ENCODE measurements around the gene RAB36.
A peak's percentile ranks its signal among the peaks of the same experiment; 100 is the strongest.
"Not testable (repeated sequence)": the region's sequence is repeated elsewhere in the genome, so short reads cannot be mapped to it uniquely, and the experiment has no call there.

RAB36 gene

GRCh38 chr22:23136991-23137390 is 8.3 kb upstream of the RAB36 start:
- peaks cover 52% of the 10 kb centered on the region for H3K4me1 Mint-ChIP-seq (ENCODE audit: low read depth)
- peak overlapping the region; percentile 86 for H3K27ac Mint-ChIP-seq

GRCh38 chr22:23137468-23137867 is 7.8 kb upstream of the RAB36 start:
- H3K27me3 Mint-ChIP-seq, result no peaks in the 10 kb centered on the region
- peak overlapping the region; percentile 19 for H3K4me3 Mint-ChIP-seq
- H3K9me3 Mint-ChIP-seq, result no peaks in the 10 kb centered on the region
- no peaks in the 10 kb centered on the region for H3K36me3 Mint-ChIP-seq (ENCODE audit: low read depth)
- H3K4me1 Mint-ChIP-seq (ENCODE audit: low read depth), result peaks cover 57% of the 10 kb centered on the region
- peak overlapping the region; percentile 86 for H3K27ac Mint-ChIP-seq

More at GRCh38 chr22:23136991-23137390, 8.3 kb upstream of the RAB36 start:
- H3K9me3 Mint-ChIP-seq; H3K36me3 Mint-ChIP-seq (ENCODE audit: low read depth); H3K27me3 Mint-ChIP-seq: not testable (repeated sequence)
- H3K4me3 Mint-ChIP-seq, result peak overlapping the region; percentile 19

- H3K4me1 Mint-ChIP-seq (ENCODE audit: low read depth), result peaks cover 62% of the 10 kb centered on the region
- H3K27ac Mint-ChIP-seq, result peak overlapping the region; percentile 86
- H3K9me3 Mint-ChIP-seq, result no peaks in the 10 kb centered on the region
- H3K27me3 Mint-ChIP-seq, result no peaks in the 10 kb centered on the region
- no peaks in the 10 kb centered on the region for H3K36me3 Mint-ChIP-seq (ENCODE audit: low read depth)
- peak overlapping the region; percentile 21 for H3K4me3 Mint-ChIP-seq
Measured at GRCh38 chr22:23137905-23138561, 7.2 kb upstream of the RAB36 start.

- no peaks in the 10 kb centered on the region for H3K36me3 Mint-ChIP-seq (ENCODE audit: low read depth)
- H3K27ac Mint-ChIP-seq, result peak overlapping the region; percentile 86
- H3K27me3 Mint-ChIP-seq, result no peaks in the 10 kb centered on the region
- peaks cover 66% of the 10 kb centered on the region for H3K4me1 Mint-ChIP-seq (ENCODE audit: low read depth)
- no peak overlapping the region for H3K4me3 Mint-ChIP-seq
- no peaks in the 10 kb centered on the region for H3K9me3 Mint-ChIP-seq
Measured at GRCh38 chr22:23138584-23139435, 6.5 kb upstream of the RAB36 start.

GRCh38 chr22:23140385-23140784 is 4.9 kb upstream of the RAB36 start:
- no peaks in the 10 kb centered on the region for H3K27me3 Mint-ChIP-seq
- no peak overlapping the region for H3K27ac Mint-ChIP-seq

GRCh38 chr22:23142546-23143105 is 2.7 kb upstream of the RAB36 start:
- peak overlapping the region; percentile 61 for H3K4me3 Mint-ChIP-seq
- peak overlapping the region; percentile 75 for H3K27ac Mint-ChIP-seq
- H3K4me1 Mint-ChIP-seq (ENCODE audit: low read depth), result peaks cover 72% of the 10 kb centered on the region
- H3K36me3 Mint-ChIP-seq (ENCODE audit: low read depth), result no peaks in the 10 kb centered on the region
- H3K9me3 Mint-ChIP-seq, result no peaks in the 10 kb centered on the region
- H3K27me3 Mint-ChIP-seq, result no peaks in the 10 kb centered on the region

More at GRCh38 chr22:23140385-23140784, 4.9 kb upstream of the RAB36 start:
- no peaks in the 10 kb centered on the region for H3K9me3 Mint-ChIP-seq
- H3K4me3 Mint-ChIP-seq, result no peak overlapping the region
- no peaks in the 10 kb centered on the region for H3K36me3 Mint-ChIP-seq (ENCODE audit: low read depth)
- peaks cover 78% of the 10 kb centered on the region for H3K4me1 Mint-ChIP-seq (ENCODE audit: low read depth)

- Mint-ChIP-seq H3K36me3 (ENCODE audit: low read depth) (no peaks in the 10 kb centered on the region), H3K9me3 (no peaks in the 10 kb centered on the region), H3K27ac (no peak overlapping the region), H3K4me1 (ENCODE audit: low read depth) (peaks cover 67% of the 10 kb centered on the region), H3K27me3 (no peaks in the 10 kb centered on the region), H3K4me3 (no peak overlapping the region)
Measured at GRCh38 chr22:23143119-23143518, 2.2 kb upstream of the RAB36 start.

GRCh38 chr22:23144432-23144831 is 845 bp upstream of the RAB36 start:
- peak overlapping the region; percentile 70 for H3K4me3 Mint-ChIP-seq
- H3K27me3 Mint-ChIP-seq, result no peaks in the 10 kb centered on the region
- no peak overlapping the region for H3K27ac Mint-ChIP-seq
- H3K9me3 Mint-ChIP-seq, result no peaks in the 10 kb centered on the region
- no peaks in the 10 kb centered on the region for H3K36me3 Mint-ChIP-seq (ENCODE audit: low read depth)
- H3K4me1 Mint-ChIP-seq (ENCODE audit: low read depth), result peaks cover 56% of the 10 kb centered on the region

GRCh38 chr22:23145878-23146470 is 697 bp downstream of the RAB36 start:
- peak overlapping the region; percentile 70 for H3K4me3 Mint-ChIP-seq
- no peaks in the 10 kb centered on the region for H3K36me3 Mint-ChIP-seq (ENCODE audit: low read depth)
- no peaks in the 10 kb centered on the region for H3K9me3 Mint-ChIP-seq
- no peak overlapping the region for H3K27ac Mint-ChIP-seq
- peaks cover 46% of the 10 kb centered on the region for H3K4me1 Mint-ChIP-seq (ENCODE audit: low read depth)
- no peaks in the 10 kb centered on the region for H3K27me3 Mint-ChIP-seq

- Mint-ChIP-seq H3K9me3 (no peaks in the 10 kb centered on the region), H3K27ac (no peak overlapping the region), H3K4me3 (no peak overlapping the region), H3K4me1 (ENCODE audit: low read depth) (peaks cover 40% of the 10 kb centered on the region), H3K27me3 (no peaks in the 10 kb centered on the region), H3K36me3 (ENCODE audit: low read depth) (no peaks in the 10 kb centered on the region)
Measured at GRCh38 chr22:23146478-23147205, 1.4 kb downstream of the RAB36 start.

- H3K36me3 Mint-ChIP-seq (ENCODE audit: low read depth), result no peaks in the 10 kb centered on the region
- H3K27ac Mint-ChIP-seq, result no peak overlapping the region
- H3K9me3 Mint-ChIP-seq, result no peaks in the 10 kb centered on the region
- no peaks in the 10 kb centered on the region for H3K27me3 Mint-ChIP-seq
- H3K4me1 Mint-ChIP-seq (ENCODE audit: low read depth), result peaks cover 34% of the 10 kb centered on the region
- H3K4me3 Mint-ChIP-seq, result no peak overlapping the region
Measured at GRCh38 chr22:23147617-23148387, 2.5 kb downstream of the RAB36 start.

- H3K27me3 Mint-ChIP-seq, result no peaks in the 10 kb centered on the region
- no peak overlapping the region for H3K4me3 Mint-ChIP-seq
- H3K9me3 Mint-ChIP-seq, result no peaks in the 10 kb centered on the region
- peaks cover 30% of the 10 kb centered on the region for H3K4me1 Mint-ChIP-seq (ENCODE audit: low read depth)
- H3K27ac Mint-ChIP-seq, result no peak overlapping the region
- H3K36me3 Mint-ChIP-seq (ENCODE audit: low read depth), result no peaks in the 10 kb centered on the region
Measured at GRCh38 chr22:23149743-23150238, 4.5 kb downstream of the RAB36 start.

- no peak overlapping the region for H3K4me3 Mint-ChIP-seq
- H3K4me1 Mint-ChIP-seq (ENCODE audit: low read depth), result peaks cover 20% of the 10 kb centered on the region
- H3K27me3 Mint-ChIP-seq, result no peaks in the 10 kb centered on the region
- H3K36me3 Mint-ChIP-seq (ENCODE audit: low read depth), result no peaks in the 10 kb centered on the region
- no peaks in the 10 kb centered on the region for H3K9me3 Mint-ChIP-seq
- no peak overlapping the region for H3K27ac Mint-ChIP-seq
Measured at GRCh38 chr22:23150762-23151161, 5.5 kb downstream of the RAB36 start.

- H3K9me3 Mint-ChIP-seq, result no peaks in the 10 kb centered on the region
- no peak overlapping the region for H3K4me3 Mint-ChIP-seq
- H3K27me3 Mint-ChIP-seq, result no peaks in the 10 kb centered on the region
- no peak overlapping the region for H3K27ac Mint-ChIP-seq
- H3K36me3 Mint-ChIP-seq (ENCODE audit: low read depth), result no peaks in the 10 kb centered on the region
- peaks cover 13% of the 10 kb centered on the region for H3K4me1 Mint-ChIP-seq (ENCODE audit: low read depth)
Measured at GRCh38 chr22:23151827-23152226, 6.5 kb downstream of the RAB36 start.

All from stimulated activated naive CD8-positive, alpha-beta T cell treated with anti-CD3 and anti-CD28 coated beads, Interleukin-15, Interleukin-2, amounts not matched to agents 100 ng/mL and 50 ng/mL, for 24 hours (primary cell).